GM12878 (cell line): ENCODE measurements around the gene PODXL2. TPM values are rescaled to one million over a fixed set of nuclear protein-coding genes. Genes with fewer than 3 reads are reported as not detected.

Experiments used
- BHLHE40 ChIP-seq, 2 experiments: fragments of 450-650 bp in 1 of 2; IDR thresholded peaks; 2 replicates each; pipeline ENCODE4 v1.6.1; 2011 to 2017; ENCODE audit warnings: low read depth in 2 of 2, borderline replicate concordance in 1 of 2, improper control_type of control experiment in 1 of 2, low read length in 1 of 2, mild to moderate bottlenecking in 1 of 2
- CREB1 ChIP-seq: IDR thresholded peaks from 2 replicates; pipeline ENCODE4 v1.6.1; 2012; ENCODE audit warnings: low read depth, mild to moderate bottlenecking, inconsistent platforms
- CTCF ChIP-seq, 3 experiments: IDR thresholded peaks in 2 of 3; conservative IDR thresholded peaks in 1 of 3; 2 replicates each; pipeline ENCODE4 v1.5.1; 2011; ENCODE audit warnings: low read depth in 3 of 3, low read length in 3 of 3, mild to moderate bottlenecking in 3 of 3, control low read depth in 2 of 3, moderate library complexity in 2 of 3, inconsistent platforms in 1 of 3, mixed read lengths in 1 of 3; ENCODE audit not compliant: control insufficient read depth in 2 of 3, insufficient read depth in 1 of 3; ENCODE audit errors: extremely low read depth in 1 of 3
- ETV6 ChIP-seq, 2 experiments: fragments of 450-650 bp in 1 of 2; IDR thresholded peaks in 1 of 2; conservative IDR thresholded peaks in 1 of 2; 2 replicates each; pipeline ENCODE4 v1.6.1; 2014; ENCODE audit warnings: antibody characterized with exemption in 1 of 2, borderline replicate concordance in 1 of 2, low read depth in 1 of 2, mild to moderate bottlenecking in 1 of 2, moderate library complexity in 1 of 2
- NFXL1 ChIP-seq: fragments of 450-650 bp; IDR thresholded peaks from 2 replicates; pipeline ENCODE4 v1.6.1; 2017; ENCODE audit warnings: antibody characterized with exemption, mild to moderate bottlenecking, borderline replicate concordance
- NR2C2 ChIP-seq: IDR thresholded peaks from 2 replicates; pipeline ENCODE4 v1.6.1; 2011; ENCODE audit warnings: borderline replicate concordance, low read depth; ENCODE audit not compliant: control insufficient read depth, insufficient read length
- NR2F1 ChIP-seq: fragments of 450-650 bp; conservative IDR thresholded peaks from 2 replicates; pipeline ENCODE4 v1.6.1; 2017; ENCODE audit warnings: mild to moderate bottlenecking
- PAX8 ChIP-seq: fragments of 450-650 bp; IDR thresholded peaks from 2 replicates; pipeline ENCODE4 v1.6.1; 2017; ENCODE audit warnings: mild to moderate bottlenecking, moderate library complexity
- POLR2AphosphoS5 ChIP-seq: IDR thresholded peaks from 2 replicates; pipeline ENCODE4 v1.6.1; 2011; ENCODE audit warnings: mild to moderate bottlenecking, low read length, inconsistent platforms
- RCOR1 ChIP-seq: conservative IDR thresholded peaks from 2 replicates; pipeline ENCODE4 v1.6.1; 2012; ENCODE audit warnings: low read depth, low read length, improper control_type of control experiment
- RELA ChIP-seq: fragments of 450-650 bp; IDR thresholded peaks from 2 replicates; pipeline ENCODE4 v1.8.0; 2014; ENCODE audit warnings: borderline replicate concordance; ENCODE audit not compliant: partially characterized antibody
- RUNX3 ChIP-seq: IDR thresholded peaks from 2 replicates; pipeline ENCODE4 v1.6.1; 2012; ENCODE audit warnings: low read length, inconsistent platforms
- SP1 ChIP-seq: IDR thresholded peaks from one replicate; pipeline ENCODE4 v1.6.1; 2011; ENCODE audit warnings: low read depth, low read length
- WRNIP1 ChIP-seq: IDR thresholded peaks from 2 replicates; pipeline ENCODE4 v1.6.1; 2011; ENCODE audit warnings: low read depth, low read length, improper control_type of control experiment, borderline replicate concordance
- YBX1 ChIP-seq: fragments of 450-650 bp; IDR thresholded peaks from 2 replicates; pipeline ENCODE4 v1.6.1; 2016; ENCODE audit warnings: antibody characterized with exemption
- ZBTB33 ChIP-seq: fragments of 450-650 bp; IDR thresholded peaks from 2 replicates; pipeline ENCODE4 v1.6.1; 2017; ENCODE audit warnings: mild to moderate bottlenecking
- ZBTB4 ChIP-seq: fragments of 450-650 bp; formaldehyde crosslinking; IDR thresholded peaks from 2 replicates; pipeline ENCODE4 v1.4.0; 2022; ENCODE audit warnings: mild to moderate bottlenecking, moderate library complexity
- ZNF24 ChIP-seq: fragments of 450-650 bp; IDR thresholded peaks from 2 replicates; pipeline ENCODE4 v1.6.1; 2017; ENCODE audit warnings: antibody characterized with exemption, mild to moderate bottlenecking
- ZSCAN29 ChIP-seq: fragments of 450-650 bp; IDR thresholded peaks from 2 replicates; pipeline ENCODE4 v1.6.1; 2017; ENCODE audit warnings: mild to moderate bottlenecking, moderate library complexity
- polyA plus RNA-seq, 11 experiments: library from polyadenylated mRNA; depleted of rRNA in 4 of 11; unstranded in 6 of 11; stranded (reverse) in 5 of 11; fragments of >200 nt; fragmentation: Nextera tagmentation in 4 of 11; fragmentation: Illumina TruSeq in 1 of 11; extraction: Ambion mirVana in 4 of 11; extraction: Trizol in 1 of 11; gene quantifications; 1 replicate in 1 of 11; 2 replicates in 10 of 11; pipeline versions ENCODE4 v1.2.1 to v1.2.3, GENCODE V29; 2011 to 2016; ENCODE audit warnings: inconsistent platforms in 2 of 11, missing spikeins in 2 of 11, low read depth in 1 of 11
- total RNA-seq, 4 experiments: library from RNA; depleted of rRNA in 3 of 4; stranded (reverse); fragments of >200 nt in 3 of 4; fragmentation: Illumina TruSeq in 1 of 4; extraction: Trizol in 1 of 4; gene quantifications; 2 replicates each; pipeline versions ENCODE4 v1.2.1 to v1.2.3, GENCODE V29; 2013 to 2021

The PODXL2 gene
- total and polyA plus RNA-seq, 10 of the 15 experiments (the other 5 are each of a cell fraction or from before 2014, with no cell fraction given), result 0.03 to 24.4 (median 13.6) TPM; not detected in 2

- no peak for TF ChIP-seq ZBTB4
- TF ChIP-seq BHLHE40 (IDR thresholded peaks at IDR 0.05; ENCODE audit: borderline replicate concordance in 1 of 2, low read depth in 2 of 2, low read length in 1 of 2), result no peak; a peak in 2 of 4 replicates
- no peak for TF ChIP-seq WRNIP1
- TF ChIP-seq PAX8, result no peak
- TF ChIP-seq YBX1, result no peak
- TF ChIP-seq RUNX3, result no peak; the same call in 1 of the 2 replicates
- TF ChIP-seq POLR2AphosphoS5, result peak; percentile 71
- 0 out of 2 replicates have a peak, but pooled peaks have one; percentile 40 for TF ChIP-seq ZNF24
- TF ChIP-seq CREB1, result 0 out of 2 replicates have a peak, but pooled peaks have one; percentile 44
- TF ChIP-seq NFXL1, result no peak
- TF ChIP-seq RCOR1, result no peak
- TF ChIP-seq ETV6 (conservative IDR thresholded peaks at IDR 0.05 in 1 of 2, IDR thresholded peaks at IDR 0.05 in 1 of 2; ENCODE audit: borderline replicate concordance in 1 of 2, low read depth in 1 of 2), result no peak
- TF ChIP-seq NR2C2, result no peak
- TF ChIP-seq NR2F1, result peak; percentile 67
- TF ChIP-seq ZBTB33, result no peak
- TF ChIP-seq SP1, result no peak
- TF ChIP-seq CTCF (IDR thresholded peaks at IDR 0.05 in 2 of 3, conservative IDR thresholded peaks at IDR 0.05 in 1 of 3; ENCODE audit: control insufficient read depth in 2 of 3, extremely low read depth in 1 of 3, insufficient read depth in 1 of 3, low read depth in 3 of 3, low read length in 3 of 3), result no peak
- no peak for TF ChIP-seq RELA
- TF ChIP-seq ZSCAN29, result no peak
These were observed 43.6 kb downstream of the PODXL2 start, which contains the start of gene ABTB1 (continued) for GRCh38 chr3:127672429-127673190.
